Neural progenitor cell (in vitro differentiated cells): ENCODE results near the gene RAB27A. TPM values are rescaled to one million over a fixed set of nuclear protein-coding genes. Genes with fewer than 3 reads are reported as not detected.

Source experiments
- DNase-seq: peaks from one replicate; pipeline ENCODE4 v3.0.0-alpha.2; 2016; ENCODE audit warnings: low spot score
- H2AFZ ChIP-seq: fragments of 200-600 bp; sonication (generic); replicated peaks from 2 replicates; pipeline ENCODE4 v1.6.1; 2016; ENCODE audit warnings: antibody characterized with exemption
- H3F3A ChIP-seq: fragments of 200-600 bp; sonication (generic); 2 replicates; pipeline ENCODE4 v1.6.1; 2016; ENCODE audit warnings: antibody characterized with exemption, low read depth
- H3K27ac ChIP-seq: fragments of 200-600 bp; sonication (generic); 2 replicates; pipeline ENCODE4 v1.5.1; 2016; ENCODE audit warnings: mild to moderate bottlenecking
- H3K27me3 ChIP-seq: fragments of 200-600 bp; sonication (generic); 2 replicates; pipeline ENCODE4 v1.6.1; 2016; ENCODE audit warnings: mild to moderate bottlenecking, moderate library complexity
- H3K36me3 ChIP-seq: fragments of 200-600 bp; sonication (generic); 2 replicates; pipeline ENCODE4 v1.5.1; 2016
- H3K4me1 ChIP-seq: fragments of 200-600 bp; sonication (generic); 2 replicates; pipeline ENCODE4 v1.6.1; 2016; ENCODE audit warnings: mixed run types
- H3K4me2 ChIP-seq: fragments of 200-600 bp; sonication (generic); 2 replicates; pipeline ENCODE4 v1.6.1; 2016
- H3K4me3 ChIP-seq: fragments of 200-600 bp; sonication (generic); 2 replicates; pipeline ENCODE4 v1.5.1; 2016
- H3K79me2 ChIP-seq: fragments of 200-600 bp; sonication (generic); 2 replicates; pipeline ENCODE4 v1.6.1; 2016; ENCODE audit warnings: low read depth
- H3K9ac ChIP-seq: fragments of 200-600 bp; sonication (generic); 2 replicates; pipeline ENCODE4 v1.6.1; 2016
- H3K9me3 ChIP-seq: fragments of 200-600 bp; sonication (generic); 2 replicates; pipeline ENCODE4 v1.5.1; 2016; ENCODE audit warnings: low read depth
- H4K20me1 ChIP-seq: fragments of 200-600 bp; sonication (generic); 2 replicates; pipeline ENCODE4 v1.6.1; 2016; ENCODE audit warnings: low read depth
- H3K27ac Mint-ChIP-seq: 3 replicates; pipeline ENCODE4 v1.8.0; 2021; ENCODE audit warnings: mixed read lengths
- H3K27me3 Mint-ChIP-seq: 2 replicates; pipeline ENCODE4 v1.8.0; 2022; ENCODE audit warnings: low read depth, mild to moderate bottlenecking, inconsistent platforms, moderate library complexity, mixed read lengths; ENCODE audit not compliant: insufficient read depth
- H3K36me3 Mint-ChIP-seq: 3 replicates; pipeline ENCODE4 v1.8.0; 2021; ENCODE audit warnings: mixed read lengths
- H3K4me1 Mint-ChIP-seq: 3 replicates; pipeline ENCODE4 v1.8.0; 2021; ENCODE audit warnings: mixed read lengths
- H3K4me3 Mint-ChIP-seq: 3 replicates; pipeline ENCODE4 v1.8.0; 2021; ENCODE audit warnings: mild to moderate bottlenecking, moderate library complexity, mixed read lengths
- H3K9me3 Mint-ChIP-seq: 3 replicates; pipeline ENCODE4 v1.8.0; 2020; ENCODE audit warnings: mixed read lengths
- CTCF ChIP-seq: fragments of 200-600 bp; sonication (generic); IDR thresholded peaks from 2 replicates; pipeline ENCODE4 v1.5.1; 2017; ENCODE audit warnings: antibody characterized with exemption, mild to moderate bottlenecking
- EZH2 ChIP-seq: fragments of 200-600 bp; sonication (generic); IDR thresholded peaks from 2 replicates; pipeline ENCODE4 v1.6.1; 2017; ENCODE audit warnings: antibody characterized with exemption, mild to moderate bottlenecking, moderate library complexity
- EZH2phosphoT487 ChIP-seq: fragments of 200-600 bp; sonication (generic); IDR thresholded peaks from 2 replicates; pipeline ENCODE4 v1.6.1; 2017; ENCODE audit warnings: antibody characterized with exemption
- total RNA-seq: library from RNA; depleted of rRNA; stranded (reverse); fragments of >200 nt; gene quantifications from 2 replicates; pipeline ENCODE4 v1.2.3, GENCODE V29; 2015; ENCODE audit warnings: low replicate concordance

RAB27A gene
- total RNA-seq, 1 donor from 2014 or later, result 3.6 TPM

- no peak for TF ChIP-seq CTCF
- no peak for TF ChIP-seq EZH2
- TF ChIP-seq EZH2phosphoT487, result no peak
- no peak overlapping the region for H3K4me3 ChIP-seq
- no peaks in the 10 kb centered on the region for H3K9me3 Mint-ChIP-seq
Measured at GRCh38 chr15:55238877-55239276, 50.7 kb downstream of the RAB27A start.

GRCh38 chr15:55237219-55238130 is 52.1 kb downstream of the RAB27A start:
- no peaks in the 10 kb centered on the region for H3F3A ChIP-seq
- no peaks in the 10 kb centered on the region for H3K4me1 ChIP-seq
- TF ChIP-seq CTCF (no peak), EZH2 (no peak), EZH2phosphoT487 (no peak)
- no peaks in the 10 kb centered on the region for H3K9me3 ChIP-seq
- H3K79me2 ChIP-seq, result no peaks in the 10 kb centered on the region
- H3K36me3 ChIP-seq, result no peaks in the 10 kb centered on the region
- H3K9ac ChIP-seq, result no peak overlapping the region
- no peak overlapping the region for H3K4me2 ChIP-seq
- no peak overlapping the region for H3K4me3 ChIP-seq
- Mint-ChIP-seq H3K4me3 (no peak overlapping the region), H3K27me3 (no peaks in the 10 kb centered on the region), H3K36me3 (no peaks in the 10 kb centered on the region), H3K4me1 (no peaks in the 10 kb centered on the region), H3K9me3 (no peaks in the 10 kb centered on the region), H3K27ac (no peak overlapping the region)
- H2AFZ ChIP-seq, result no peak overlapping the region
- H4K20me1 ChIP-seq, result no peaks in the 10 kb centered on the region
- no peak for DNase-seq
- no peak overlapping the region for H3K27ac ChIP-seq
- H3K27me3 ChIP-seq, result no peaks in the 10 kb centered on the region

More at GRCh38 chr15:55238877-55239276, 50.7 kb downstream of the RAB27A start:
- no peak overlapping the region for H3K27ac ChIP-seq
- no peaks in the 10 kb centered on the region for H3K27me3 ChIP-seq
- no peak overlapping the region for H2AFZ ChIP-seq
- no peaks in the 10 kb centered on the region for H3K9me3 ChIP-seq
- H3K4me3 Mint-ChIP-seq, result no peak overlapping the region
- H3K4me1 Mint-ChIP-seq, result no peaks in the 10 kb centered on the region
- no peaks in the 10 kb centered on the region for H3K36me3 ChIP-seq
- no peaks in the 10 kb centered on the region for H4K20me1 ChIP-seq
- H3K9ac ChIP-seq, result no peak overlapping the region
- H3K36me3 Mint-ChIP-seq, result no peaks in the 10 kb centered on the region
- no peak overlapping the region for H3K4me2 ChIP-seq
- no peaks in the 10 kb centered on the region for H3K4me1 ChIP-seq
- H3K79me2 ChIP-seq, result no peaks in the 10 kb centered on the region
- no peak for DNase-seq
- H3K27ac Mint-ChIP-seq, result no peak overlapping the region
- H3F3A ChIP-seq, result no peaks in the 10 kb centered on the region
- H3K27me3 Mint-ChIP-seq, result no peaks in the 10 kb centered on the region

GRCh38 chr15:55235546-55236036 is 54.0 kb downstream of the RAB27A start:
- Mint-ChIP-seq H3K4me3 (no peak overlapping the region), H3K36me3 (no peaks in the 10 kb centered on the region), H3K27ac (no peak overlapping the region), H3K27me3 (no peaks in the 10 kb centered on the region), H3K9me3 (no peaks in the 10 kb centered on the region), H3K4me1 (no peaks in the 10 kb centered on the region)
- Histone ChIP-seq H3F3A (no peaks in the 10 kb centered on the region), H2AFZ (no peak overlapping the region), H3K27ac (no peak overlapping the region), H3K79me2 (no peaks in the 10 kb centered on the region), H4K20me1 (no peaks in the 10 kb centered on the region), H3K9me3 (no peaks in the 10 kb centered on the region), H3K9ac (no peak overlapping the region), H3K4me2 (no peak overlapping the region), H3K4me3 (no peak overlapping the region), H3K27me3 (no peaks in the 10 kb centered on the region), H3K4me1 (no peaks in the 10 kb centered on the region), H3K36me3 (no peaks in the 10 kb centered on the region)
- TF ChIP-seq EZH2phosphoT487 (no peak), CTCF (no peak), EZH2 (no peak)
- DNase-seq, result no peak
